SIG-M5 (cell line): ENCODE results near the gene CDC27.
"Not testable (repeated sequence)": the region's sequence is repeated elsewhere in the genome, so short reads cannot be mapped to it uniquely, and the experiment has no call there.

ENCODE experiments used
- DNase-seq: peaks from one replicate; lab custom pipeline; 2025; lab: John Stamatoyannopoulos, UW

CDC27 gene

DNA sequence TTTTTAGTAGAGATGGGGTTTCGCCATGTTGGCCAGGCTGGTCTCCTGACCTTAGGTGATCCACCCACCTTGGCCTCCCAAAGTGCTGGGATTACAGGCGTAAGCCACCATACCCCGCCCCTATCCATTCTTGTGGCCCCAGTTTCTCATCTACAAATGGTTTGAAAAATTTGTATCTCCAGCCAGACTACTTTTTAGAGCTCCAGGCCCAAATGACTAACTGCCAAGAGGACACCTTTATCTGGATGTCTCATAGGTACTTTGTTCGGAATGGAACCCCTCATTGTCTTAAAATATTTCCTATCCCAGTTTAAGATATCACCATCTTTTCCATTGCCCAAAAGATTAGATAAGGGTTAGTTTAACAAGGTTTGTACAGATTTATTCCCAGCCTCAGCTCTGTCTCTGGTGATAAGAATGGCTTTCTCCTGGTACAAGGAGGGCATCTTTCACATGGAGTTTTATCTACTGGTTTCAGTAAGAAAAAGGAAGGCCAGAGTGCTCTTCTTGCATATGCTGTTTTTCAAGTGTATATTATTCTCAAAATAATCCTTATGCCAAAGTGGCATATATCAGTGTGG is 4.9 kb upstream of the CDC27 start:
- no peak for DNase-seq

DNA sequence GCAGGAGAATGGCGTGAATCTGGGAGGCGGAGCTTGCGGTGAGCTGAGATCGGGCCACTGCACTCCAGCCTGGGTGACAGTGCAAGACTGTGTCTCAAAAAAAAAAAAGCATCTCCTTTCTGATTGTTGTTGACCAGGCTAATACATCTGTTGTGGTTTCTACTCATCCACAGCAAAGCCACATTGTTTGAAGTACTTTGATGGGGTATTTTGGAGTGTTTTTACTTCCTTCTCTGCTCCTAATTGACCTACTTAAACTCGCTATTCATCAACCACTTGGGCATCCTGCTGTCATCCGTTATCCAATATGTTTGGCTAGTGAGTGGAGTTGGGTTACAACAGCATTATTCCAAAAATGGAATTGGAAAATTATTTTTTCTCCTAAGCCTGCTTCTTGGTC is 3.5 kb upstream of the CDC27 start:
- no peak for DNase-seq

DNA sequence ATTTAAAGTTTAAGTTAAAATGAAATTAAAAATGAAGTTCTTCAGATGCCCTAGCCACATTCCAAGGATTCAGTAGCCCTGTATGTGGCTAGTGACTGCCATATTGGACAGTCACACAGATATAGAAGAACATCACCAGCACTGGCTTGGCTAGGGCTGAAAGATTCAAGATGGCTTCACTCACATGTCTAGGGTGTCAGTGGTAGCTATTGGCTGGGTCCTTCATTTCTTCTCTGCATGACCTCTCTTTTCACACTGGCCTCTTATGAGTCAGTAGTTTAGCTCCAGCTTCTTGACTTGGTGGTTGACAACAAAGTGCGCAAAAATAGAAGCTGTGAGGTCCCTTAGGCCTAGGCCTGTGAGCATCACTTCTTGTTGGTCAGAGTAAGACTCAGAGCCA is 1.7 kb upstream of the CDC27 start:
- DNase-seq = no peak

DNA sequence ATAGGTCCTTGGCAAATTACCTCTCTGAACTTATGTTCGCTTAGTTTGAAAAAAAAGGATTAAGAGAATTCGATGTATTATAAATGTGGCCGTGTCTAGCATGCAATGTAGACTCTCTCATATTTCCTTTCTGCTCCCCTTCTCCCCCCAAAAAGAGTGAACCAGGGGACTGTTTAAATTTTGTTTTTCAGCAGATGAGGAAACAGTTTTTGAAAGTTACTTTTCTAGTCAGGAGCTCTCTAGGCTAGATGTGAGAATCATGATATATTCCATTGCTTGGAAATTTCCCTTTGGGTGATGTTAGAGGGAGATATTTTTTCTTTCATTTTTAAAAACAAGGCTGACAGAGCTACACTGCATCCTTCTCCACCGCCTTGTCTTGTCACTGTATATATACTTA is 1.1 kb upstream of the CDC27 start:
- no peak for DNase-seq

DNA sequence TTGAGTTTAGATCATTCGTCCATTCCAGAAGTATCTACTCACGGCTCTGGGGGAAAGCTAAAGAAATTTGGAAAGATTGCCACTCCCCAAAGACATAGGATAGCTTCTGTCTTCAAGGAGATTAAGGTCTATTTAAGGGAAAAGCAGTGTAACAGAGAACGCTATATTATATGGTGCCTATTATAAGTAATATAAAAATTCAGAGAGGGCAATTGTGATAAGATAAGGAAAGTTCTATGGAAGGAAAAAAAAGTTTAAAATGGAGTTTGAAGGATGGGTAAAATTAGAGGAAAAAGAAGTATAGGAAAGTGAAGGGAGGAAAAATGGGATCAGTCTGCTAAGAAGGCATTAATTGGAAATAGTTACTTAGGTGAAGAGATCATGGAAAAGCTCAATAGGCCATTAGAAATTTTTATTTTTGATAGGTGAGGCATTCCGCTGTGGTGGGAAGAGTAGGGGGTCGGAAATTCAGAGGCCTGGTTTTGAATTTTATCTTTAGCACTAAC is 690 bp upstream of the CDC27 start:
- DNase-seq = no peak

DNA sequence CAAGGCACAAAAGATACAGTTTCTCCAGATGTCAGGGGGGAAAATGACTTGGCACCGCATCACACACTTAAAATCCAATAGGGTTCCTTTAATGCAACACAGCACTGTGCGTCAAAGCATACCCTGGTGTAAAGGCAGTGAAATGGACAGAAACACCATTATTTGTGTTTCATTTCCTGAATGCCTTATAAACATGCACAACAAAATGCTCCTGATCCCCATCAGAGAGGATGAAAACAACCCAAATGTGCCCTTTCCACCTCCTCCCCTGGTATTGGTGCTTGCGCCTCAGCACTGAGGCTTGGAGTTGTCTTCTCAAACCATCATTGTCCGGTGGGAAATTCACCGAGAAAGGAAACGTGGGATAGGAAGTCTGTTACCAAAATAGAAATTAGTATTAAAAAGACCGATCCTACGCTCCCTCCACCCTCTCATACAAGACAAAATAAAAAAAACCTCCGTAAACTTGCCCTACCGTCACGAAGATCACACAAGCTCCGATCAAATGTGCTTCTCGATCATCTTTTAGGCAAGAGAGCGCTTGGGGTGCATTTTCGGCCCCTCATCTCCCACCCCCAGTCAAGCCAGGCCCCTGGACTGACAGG is 722 bp downstream of the CDC27 start:
- DNase-seq = no peak

DNA sequence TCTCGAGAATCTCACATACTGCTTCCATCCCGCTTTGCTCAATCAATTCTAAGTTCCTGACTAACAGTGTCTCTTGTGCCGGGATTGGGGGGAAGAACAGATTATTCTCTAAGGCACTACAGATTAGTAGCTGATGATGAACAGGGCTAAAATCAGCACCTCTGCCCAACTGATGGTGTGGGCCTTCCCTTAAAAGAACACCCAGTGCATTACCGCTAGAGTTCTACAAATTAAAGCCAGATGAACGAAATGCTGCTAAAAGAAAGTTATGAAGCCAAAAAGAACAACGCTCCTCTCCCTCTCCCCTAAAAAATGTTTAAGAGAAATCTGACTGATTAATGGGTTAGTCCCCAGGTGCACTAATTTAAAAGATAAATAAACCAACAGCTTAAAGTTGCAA is 4.4 kb downstream of the CDC27 start:
- no peak for DNase-seq

DNA sequence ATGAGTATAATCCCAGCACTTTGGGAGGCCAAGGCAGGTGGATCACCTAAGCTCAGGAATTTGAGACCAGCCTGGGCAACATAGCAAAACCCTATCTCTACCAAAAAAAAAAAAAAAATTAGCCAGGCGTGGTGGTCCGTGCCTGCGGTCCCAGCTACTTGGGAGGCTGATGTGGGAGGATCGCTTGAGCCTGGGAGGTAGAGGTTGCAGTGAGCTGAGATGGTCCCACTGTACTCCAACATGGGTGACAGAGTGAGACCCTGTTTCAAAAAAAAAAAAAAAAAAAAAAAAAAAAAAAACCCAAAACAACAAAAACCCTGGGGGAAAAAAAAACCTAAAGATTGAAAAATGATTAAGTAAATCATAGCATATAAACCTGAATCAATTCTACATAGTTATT is 8.1 kb downstream of the CDC27 start:
- not testable (repeated sequence) for DNase-seq

DNA sequence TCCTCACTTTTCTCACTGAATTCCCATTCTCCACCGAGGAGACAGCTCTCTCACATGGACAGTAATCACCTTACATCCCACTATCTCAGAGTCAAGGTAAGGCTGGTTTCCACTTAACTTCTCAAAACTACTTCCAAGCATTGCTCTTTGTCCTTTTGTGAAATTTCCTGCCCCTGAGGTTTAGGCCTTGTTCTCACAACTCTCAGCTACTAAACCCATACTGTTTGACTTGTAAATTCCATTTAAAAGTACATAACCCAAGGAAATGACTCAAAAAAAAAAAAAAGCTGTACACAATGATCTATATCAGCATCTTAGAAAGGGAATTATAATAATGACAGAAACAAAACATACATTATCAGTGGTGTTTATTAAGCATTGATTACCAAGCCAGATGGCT is 8.8 kb downstream of the CDC27 start:
- no peak for DNase-seq

DNA sequence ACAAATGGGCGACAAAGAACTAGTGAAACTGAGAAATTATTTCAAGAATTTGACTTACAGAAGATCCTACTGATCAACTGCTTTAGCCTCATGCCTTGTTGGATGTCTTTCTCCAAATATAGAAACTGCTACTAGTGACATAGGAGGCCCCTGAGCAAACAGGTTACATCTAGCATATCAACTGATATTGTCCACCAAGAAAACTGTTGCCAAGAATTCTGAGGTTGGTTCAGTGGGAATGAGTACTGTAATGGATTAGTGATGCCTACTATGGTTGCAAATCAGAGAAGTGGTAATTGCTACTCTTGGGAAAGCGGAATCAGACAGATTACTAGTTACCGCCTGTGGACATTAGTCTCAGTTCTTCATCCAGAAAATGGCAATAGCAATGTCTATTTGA is 10.0 kb downstream of the CDC27 start:
- DNase-seq = no peak

DNA sequence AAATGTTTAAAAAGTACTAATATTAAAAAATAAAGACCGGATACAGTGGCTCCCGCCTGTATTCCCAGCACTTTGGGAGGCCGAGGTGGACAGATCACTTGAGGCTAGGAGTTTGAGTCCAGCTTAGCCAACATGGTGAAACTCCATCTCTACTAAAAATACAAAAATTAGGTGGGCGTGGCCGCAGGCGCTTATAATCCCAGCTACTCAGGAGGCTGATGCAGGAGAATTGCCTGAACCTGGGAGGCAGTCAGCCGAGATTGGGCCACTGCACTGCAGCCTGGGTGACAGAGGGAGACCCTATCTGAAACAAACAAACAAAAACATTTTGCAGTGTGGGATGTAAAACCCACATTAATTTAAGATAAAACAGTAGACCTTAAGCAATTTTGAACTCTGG is 11.8 kb downstream of the CDC27 start:
- DNase-seq = no peak

DNA sequence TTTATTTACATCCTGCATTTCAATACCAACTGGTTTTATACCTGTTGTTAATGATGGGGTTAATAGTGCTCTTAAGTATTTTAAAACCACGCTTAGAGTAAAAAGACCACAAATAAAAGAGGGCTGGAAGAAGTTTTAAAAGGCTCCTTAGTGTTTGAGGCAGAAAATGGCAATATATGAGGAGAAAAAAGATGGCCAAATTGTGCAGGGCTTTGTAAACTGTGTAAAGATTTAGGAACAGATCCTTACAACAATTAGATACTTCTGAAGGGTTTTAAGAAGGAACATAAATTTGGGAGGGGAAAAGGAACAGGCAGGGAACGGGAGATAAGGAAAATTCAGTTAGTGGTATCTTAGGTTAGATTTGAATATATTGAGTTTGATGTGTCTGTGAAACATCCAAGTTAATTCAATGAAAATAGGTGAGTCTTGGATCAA is 12.7 kb downstream of the CDC27 start:
- no peak for DNase-seq

DNA sequence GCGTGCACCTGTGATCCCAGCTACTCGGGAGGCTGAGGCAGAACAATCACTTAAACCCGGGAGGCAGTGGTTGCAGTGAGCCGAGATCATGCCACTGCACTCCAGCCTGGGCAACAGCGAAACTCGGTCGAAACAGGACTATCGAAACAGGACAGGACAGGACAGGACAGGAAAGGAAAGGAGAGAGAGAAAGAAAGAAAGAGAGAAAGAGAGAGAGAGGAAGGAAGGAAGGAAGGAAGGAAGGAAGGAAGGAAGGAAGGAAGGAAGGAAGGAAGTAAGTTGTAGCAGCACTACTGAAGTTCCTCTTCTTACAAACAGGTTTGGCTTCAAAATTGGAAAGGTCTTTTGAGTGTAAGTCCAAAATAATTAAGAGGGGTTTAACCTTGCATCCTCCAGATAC is 14.3 kb downstream of the CDC27 start:
- DNase-seq = not testable (repeated sequence)

DNA sequence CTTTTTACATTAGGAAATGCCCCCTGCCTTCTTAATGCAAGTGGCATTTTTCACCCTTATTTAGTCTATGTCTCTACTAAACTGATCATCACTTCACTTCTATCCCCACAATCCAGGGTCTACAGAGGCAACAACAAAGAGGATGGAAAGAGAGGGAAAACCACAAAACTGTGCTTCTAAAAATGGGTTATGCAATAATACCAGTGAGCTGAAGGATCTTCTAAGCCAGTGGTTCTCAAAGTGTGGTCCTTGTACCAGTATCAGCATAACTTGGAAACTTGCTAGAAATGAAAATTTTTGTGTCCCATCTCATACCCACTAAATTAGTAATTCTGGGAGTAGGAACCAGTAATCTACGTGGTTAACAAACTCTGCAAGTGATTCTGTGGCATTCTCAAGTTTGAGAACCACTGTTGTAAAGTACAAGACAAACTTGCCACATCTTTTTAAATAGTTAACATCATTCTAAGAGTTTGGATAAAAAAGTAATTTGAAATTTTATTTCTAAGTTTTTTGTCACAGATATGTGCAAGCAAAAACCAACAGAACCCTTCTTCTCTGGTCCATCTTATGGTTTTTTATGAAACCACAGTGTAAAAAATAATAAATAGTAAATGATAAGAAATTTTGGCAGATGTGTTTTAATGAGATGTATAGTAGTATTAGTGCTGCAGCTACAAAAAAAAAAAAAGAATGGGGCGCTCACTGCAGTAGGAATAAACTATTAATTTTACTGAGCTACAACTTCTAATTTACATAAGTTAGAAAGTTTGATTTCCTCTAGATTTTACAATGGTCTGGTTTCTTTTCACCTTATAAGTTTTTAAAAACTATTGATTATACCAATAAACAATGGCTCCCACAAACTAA is 16.2 kb downstream of the CDC27 start:
- DNase-seq = no peak

DNA sequence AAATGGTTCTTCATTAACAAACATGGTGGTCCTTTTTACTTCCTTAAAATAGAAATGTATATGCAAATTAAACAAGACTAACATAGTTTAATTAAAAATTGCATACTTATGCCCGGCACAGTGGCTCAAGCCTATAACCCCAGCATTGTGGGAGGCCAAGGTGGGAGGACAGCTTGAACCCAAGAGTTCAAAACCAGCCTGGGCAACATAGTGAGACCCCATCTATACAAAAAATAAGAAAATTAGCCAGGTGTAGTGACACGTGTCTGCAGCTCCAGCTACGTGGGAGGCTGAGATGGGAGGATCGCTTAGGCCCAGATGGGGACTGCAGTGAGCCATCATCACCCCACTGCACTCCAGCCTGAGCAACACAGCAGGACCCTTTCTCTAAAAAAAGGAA is 18.4 kb downstream of the CDC27 start:
- no peak for DNase-seq

DNA sequence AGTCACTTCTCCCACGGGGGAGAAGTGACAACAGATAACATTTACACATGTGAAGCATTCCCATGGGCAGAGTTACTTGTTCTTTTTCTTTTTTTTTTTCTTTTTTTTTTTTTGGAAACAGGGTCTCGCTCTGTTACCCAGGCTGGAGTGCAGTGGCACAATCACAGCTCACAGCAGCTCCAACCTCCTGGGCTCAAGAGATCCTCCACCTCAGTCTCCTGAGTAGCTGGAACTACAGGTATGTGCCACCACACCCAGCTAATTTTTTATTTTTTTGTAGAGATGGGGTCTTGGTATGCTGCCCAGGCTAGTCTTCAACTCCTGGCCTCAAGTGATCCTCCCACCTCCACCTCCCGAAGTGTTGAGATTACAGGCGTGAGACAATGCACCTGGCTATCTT is 20.2 kb downstream of the CDC27 start:
- DNase-seq = not testable (repeated sequence)

DNA sequence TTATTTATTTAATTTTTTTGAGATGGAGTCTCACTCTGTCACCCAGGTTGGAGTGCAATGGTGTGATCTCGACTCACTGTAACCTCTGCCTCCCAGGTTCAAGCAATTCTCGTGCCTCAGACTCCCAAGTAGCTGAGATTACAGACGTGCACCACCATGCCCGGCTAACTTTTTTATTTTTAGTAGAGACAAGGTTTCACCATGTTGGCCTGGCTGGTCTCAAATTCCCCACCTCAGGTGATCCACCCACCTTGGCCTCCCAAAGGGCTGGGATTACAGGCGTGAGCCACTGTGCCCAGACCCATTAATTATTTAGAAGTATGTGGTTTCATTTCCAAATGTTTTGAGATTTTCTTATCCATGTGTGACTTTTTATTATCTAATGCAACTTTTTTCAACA is 22.2 kb downstream of the CDC27 start:
- DNase-seq = not testable (repeated sequence)

DNA sequence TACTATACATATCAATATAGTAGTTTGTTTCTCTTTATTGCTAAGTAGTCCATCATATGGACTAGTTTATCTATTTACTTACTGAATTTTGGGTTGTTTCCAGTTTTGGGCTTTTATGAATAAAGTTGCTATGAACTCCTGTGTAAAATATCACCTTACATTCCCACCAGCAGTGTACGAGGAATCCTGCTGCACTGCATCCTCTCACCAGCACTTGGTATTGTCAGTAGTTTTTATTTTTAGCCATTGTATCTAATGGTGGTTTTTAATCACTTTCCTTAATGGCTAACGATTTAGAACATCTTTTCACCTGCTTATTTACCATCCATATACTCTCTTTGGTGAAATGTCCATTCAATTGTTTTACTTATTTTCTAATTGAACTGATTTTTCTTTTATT is 24.0 kb downstream of the CDC27 start:
- no peak for DNase-seq

DNA sequence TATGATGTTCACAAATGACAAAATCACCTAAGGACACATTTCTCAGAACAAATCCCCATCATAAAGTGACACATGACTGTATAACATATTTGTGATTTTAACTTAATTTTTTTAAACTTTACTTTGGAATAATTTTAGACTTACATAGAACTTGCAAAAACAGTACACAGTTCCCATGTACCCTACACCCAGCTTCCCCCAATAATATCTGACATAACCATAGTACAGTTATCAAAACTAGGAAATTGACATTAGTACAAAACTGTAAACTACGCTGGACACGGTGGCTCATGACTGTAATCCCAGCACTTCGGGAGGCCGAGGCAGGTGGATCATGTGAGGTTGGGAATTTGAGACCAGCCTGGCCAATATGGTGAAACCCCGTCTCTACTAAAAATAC is 24.8 kb downstream of the CDC27 start:
- DNase-seq = no peak

DNA sequence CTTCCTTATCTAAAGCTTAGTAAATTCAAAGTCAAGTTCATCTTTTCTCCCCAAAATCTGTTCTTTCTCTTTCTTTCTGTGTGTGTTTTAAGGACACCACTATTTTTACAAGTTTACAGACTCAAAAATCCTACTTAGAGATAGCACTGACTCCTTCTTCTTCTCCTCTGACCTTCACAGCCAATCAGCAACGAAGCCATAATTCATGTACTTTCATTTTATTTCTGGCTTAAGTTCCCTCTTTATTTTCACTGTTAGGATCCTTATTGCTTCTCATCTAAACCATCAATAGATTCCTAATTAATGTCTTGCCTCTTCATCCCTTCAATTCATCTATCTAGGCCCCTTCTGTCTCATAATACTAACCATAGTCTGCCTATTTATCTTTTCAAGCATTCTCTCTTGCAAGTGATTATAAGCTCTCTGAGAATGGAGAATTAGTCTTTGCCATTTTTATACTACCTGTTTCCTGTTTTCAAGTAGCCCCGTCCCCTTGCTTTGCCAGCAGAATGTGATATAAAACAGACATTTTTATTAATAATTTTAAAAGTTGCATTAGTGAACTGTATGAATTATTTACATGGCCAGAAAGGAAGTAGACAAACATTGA is 27.0 kb downstream of the CDC27 start:
- no peak for DNase-seq

DNA sequence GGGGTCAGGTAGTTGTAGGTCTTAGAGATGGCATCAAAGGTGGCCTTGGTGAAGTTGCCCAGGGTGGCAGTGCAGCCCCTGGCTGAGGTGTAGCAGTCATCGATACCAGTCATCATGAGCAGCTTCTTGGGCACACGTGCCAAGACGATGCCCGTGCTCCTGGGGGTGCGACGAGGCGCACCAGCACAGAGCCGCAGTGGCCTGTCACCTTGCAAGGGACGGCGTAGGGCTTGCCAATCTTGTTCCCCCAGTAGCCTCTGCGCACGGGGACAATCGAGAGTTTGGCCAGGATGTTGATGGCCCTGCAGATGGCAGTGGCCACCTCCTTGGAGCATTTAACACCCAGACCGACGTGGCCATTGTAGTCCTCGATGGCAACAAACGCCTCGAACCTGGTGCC is 29.8 kb downstream of the CDC27 start:
- DNase-seq = no peak

DNA sequence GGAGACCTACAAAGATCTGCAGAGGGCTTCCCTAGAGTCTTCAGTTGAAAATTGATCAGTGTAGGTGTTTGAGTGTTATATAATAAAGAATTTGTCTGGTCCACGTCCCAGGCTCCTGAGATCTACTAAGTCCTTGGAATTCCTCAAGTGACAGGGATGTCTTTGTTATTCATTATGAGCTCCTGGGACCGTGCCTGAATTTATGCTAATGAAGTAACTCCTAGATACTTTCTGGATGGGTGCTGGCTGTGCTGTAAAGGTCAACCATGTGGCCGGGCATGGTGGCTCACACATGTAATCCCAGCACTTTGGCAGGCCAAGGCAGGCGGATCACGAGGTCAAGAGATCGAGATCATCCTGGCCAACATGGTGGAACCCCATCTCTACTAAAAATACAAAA is 43.7 kb downstream of the CDC27 start:
- DNase-seq = no peak

DNA sequence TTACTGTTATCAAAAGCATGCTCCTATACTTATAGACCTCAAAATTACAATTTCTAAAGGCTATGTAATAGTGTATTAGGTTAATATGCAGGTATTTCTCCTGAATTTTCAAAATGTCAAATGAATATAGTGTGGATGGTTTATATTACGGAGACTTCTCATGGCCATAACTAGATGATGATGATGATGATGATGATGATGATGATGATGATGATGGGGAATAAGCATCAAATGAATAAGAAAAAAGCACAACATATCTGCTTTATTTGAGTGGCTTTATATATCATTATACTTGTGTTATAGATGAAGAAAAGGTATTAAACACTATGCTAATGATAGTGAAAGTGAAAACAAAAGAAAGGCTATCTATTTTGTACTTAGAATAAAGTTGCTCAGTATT is 53.9 kb downstream of the CDC27 start:
- no peak for DNase-seq
